GM12878 (cell line): Measurements from ENCODE around the gene GPR146. TPM values are rescaled to one million over a fixed set of nuclear protein-coding genes. Genes with fewer than 3 reads are reported as not detected.

Experiments
- ATAC-seq: fragments of 200-7000 bp; cut with Tn5 transposase; 3 replicates; pipeline ENCODE4 v1.9.1; 2020; ENCODE audit warnings: mild to moderate bottlenecking, moderate library complexity
- BruUV-seq: library from RNA; stranded (reverse); fragments of 400-500 nt; replicated peaks from 2 replicates; lab custom pipeline; 2021; lab: Mats Ljungman, UMichigan
- CTCF ChIA-PET: fragments of 300-600 bp; sonication (Branson Sonifier 250); formaldehyde crosslinking; extraction: SDS; loops from one replicate; lab custom pipeline; 2021; ENCODE audit warnings: inconsistent platforms; lab: Yijun Ruan, JAX
- POLR2A ChIA-PET: fragments of 350-600 bp; formaldehyde crosslinking; extraction: SDS; loops from one replicate; lab custom pipeline; 2021; ENCODE audit warnings: inconsistent platforms; lab: Charles Lee
- RAD21 ChIA-PET: fragments of 300-600 bp; sonication (Branson Sonifier 250); formaldehyde crosslinking; loops from one replicate; lab custom pipeline; 2023; ENCODE audit warnings: antibody characterized with exemption; ENCODE audit not compliant: unreplicated experiment; lab: Charles Lee
- SMC1A ChIA-PET: fragments of 300-600 bp; sonication (Branson Sonifier 250); formaldehyde crosslinking; loops from one replicate; lab custom pipeline; 2023; ENCODE audit not compliant: unreplicated experiment, uncharacterized antibody; lab: Charles Lee
- DNase-seq: peaks from one replicate; pipeline ENCODE4 v3.0.0-alpha.2; 2011; ENCODE audit warnings: low read depth, low spot score
- FAIRE-seq: peaks from 3 replicates; lab custom pipeline; 2011; peaks lifted over from hg19 to GRCh38; lab: Jason Lieb, UNC
- H2AFZ ChIP-seq: 2 replicates; pipeline ENCODE4 v1.6.0; 2011; ENCODE audit warnings: low read depth, low read length, control low read depth; ENCODE audit not compliant: control insufficient read depth
- H3K27ac ChIP-seq: 2 replicates; pipeline ENCODE4 v1.5.1; 2011; ENCODE audit warnings: control low read depth; ENCODE audit not compliant: control insufficient read depth, insufficient read depth
- H3K27me3 ChIP-seq, 2 experiments: replicated peaks in 1 of 2; 2 replicates each; pipeline versions ENCODE4 v1.6.0 to v1.6.1; 2011; ENCODE audit warnings: low read length in 1 of 2; ENCODE audit not compliant: control insufficient read depth in 2 of 2, insufficient read depth in 2 of 2
- H3K36me3 ChIP-seq, 2 experiments: 2 replicates each; pipeline ENCODE4 v1.5.1; 2011; ENCODE audit warnings: low read length in 1 of 2; ENCODE audit not compliant: control insufficient read depth in 2 of 2, insufficient read depth in 2 of 2
- H3K4me1 ChIP-seq: 2 replicates; pipeline ENCODE4 v1.6.1; 2011; ENCODE audit warnings: mild to moderate bottlenecking, low read length, moderate library complexity, mixed read lengths; ENCODE audit not compliant: control insufficient read depth, insufficient read depth
- H3K4me2 ChIP-seq: 2 replicates; pipeline ENCODE4 v1.6.0; 2011; ENCODE audit warnings: control low read depth; ENCODE audit not compliant: control insufficient read depth, insufficient read depth
- H3K4me3 ChIP-seq: fragments of 200-600 bp; sonication (generic); 2 replicates; pipeline ENCODE4 v1.5.1; 2016
- H3K79me2 ChIP-seq: 2 replicates; pipeline ENCODE4 v1.6.0; 2011; ENCODE audit warnings: low read length; ENCODE audit not compliant: control insufficient read depth, insufficient read depth
- H3K9ac ChIP-seq: 2 replicates; pipeline ENCODE4 v1.8.0; 2011; ENCODE audit warnings: low read length, control low read depth, mixed read lengths; ENCODE audit not compliant: control insufficient read depth, insufficient read depth
- H3K9me3 ChIP-seq: replicated peaks from 3 replicates; pipeline ENCODE4 v1.5.1; 2011; ENCODE audit warnings: mild to moderate bottlenecking, low read length; ENCODE audit not compliant: control insufficient read depth, insufficient read depth
- H4K20me1 ChIP-seq: 2 replicates; pipeline ENCODE4 v1.6.0; 2011; ENCODE audit not compliant: control insufficient read depth, insufficient read depth
- BACH1 ChIP-seq: fragments of 450-650 bp; IDR thresholded peaks from 2 replicates; pipeline ENCODE4 v1.6.1; 2017; ENCODE audit warnings: mild to moderate bottlenecking, borderline replicate concordance
- CBX5 ChIP-seq: sonication (generic); IDR thresholded peaks from 2 replicates; pipeline ENCODE4 v1.6.1; 2016; ENCODE audit warnings: low read depth, moderate library complexity, mild to moderate bottlenecking, inconsistent platforms
- CHD2 ChIP-seq: IDR thresholded peaks from 2 replicates; pipeline ENCODE4 v1.6.1; 2011; ENCODE audit warnings: low read depth, low read length, improper control_type of control experiment, borderline replicate concordance
- EP300 ChIP-seq, 2 experiments: fragments of 150-350 bp in 1 of 2; IDR thresholded peaks; 2 replicates each; pipeline ENCODE4 v1.6.1; 2011 to 2012; ENCODE audit warnings: low read depth in 2 of 2, low read length in 2 of 2, borderline replicate concordance in 1 of 2, improper control_type of control experiment in 1 of 2, inconsistent platforms in 1 of 2; ENCODE audit not compliant: control insufficient read depth in 1 of 2
- ESRRA ChIP-seq: IDR thresholded peaks from 2 replicates; pipeline ENCODE4 v1.6.1; 2012; ENCODE audit warnings: mild to moderate bottlenecking, low read length, improper control_type of control experiment
- JUNB ChIP-seq: IDR thresholded peaks from 2 replicates; pipeline ENCODE4 v1.6.1; 2016; ENCODE audit warnings: antibody characterized with exemption, mild to moderate bottlenecking
- JUND ChIP-seq: IDR thresholded peaks from 2 replicates; pipeline ENCODE4 v1.6.1; 2012; ENCODE audit warnings: low read depth, mild to moderate bottlenecking, low read length, improper control_type of control experiment, moderate library complexity
- LARP7 ChIP-seq: fragments of 450-650 bp; IDR thresholded peaks from 2 replicates; pipeline ENCODE4 v1.6.1; 2017; ENCODE audit warnings: mild to moderate bottlenecking
- MTA2 ChIP-seq: fragments of 450-650 bp; IDR thresholded peaks from 2 replicates; pipeline ENCODE4 v1.6.1; 2016; ENCODE audit warnings: low read depth, mild to moderate bottlenecking, moderate library complexity
- MXI1 ChIP-seq: fragments of 150-350 bp; IDR thresholded peaks from 2 replicates; pipeline ENCODE4 v1.6.1; 2011; ENCODE audit warnings: low read depth, mild to moderate bottlenecking, inconsistent platforms, low read length, improper control_type of control experiment
- POU2F2 ChIP-seq: IDR thresholded peaks from 3 replicates; pipeline ENCODE4 v1.6.1; 2011; ENCODE audit warnings: low read depth, mild to moderate bottlenecking, low read length, borderline replicate concordance
- RCOR1 ChIP-seq: conservative IDR thresholded peaks from 2 replicates; pipeline ENCODE4 v1.6.1; 2012; ENCODE audit warnings: low read depth, low read length, improper control_type of control experiment
- USF2 ChIP-seq: IDR thresholded peaks from 2 replicates; pipeline ENCODE4 v1.6.1; 2011; ENCODE audit warnings: low read depth, low read length, improper control_type of control experiment, borderline replicate concordance
- ZNF217 ChIP-seq: fragments of 450-650 bp; IDR thresholded peaks from 2 replicates; pipeline ENCODE4 v1.6.1; 2017; ENCODE audit warnings: antibody characterized with exemption, mild to moderate bottlenecking
- WGBS: methylation state at CpG from one replicate; pipeline ENCODE4 v1.1.6; 2016; ENCODE audit warnings: low lambda C conversion rate; ENCODE audit not compliant: insufficient replicate concordance, insufficient coverage; ENCODE audit errors: missing lambda C conversion rate; 5-methylcytosine and 5-hydroxymethylcytosine counted together
- in situ Hi-C: fragments of 300-500 bp; cut with MboI; formaldehyde crosslinking; loops from 9 replicates; pipeline ENCODE4 v1.14.3; 2018; ENCODE audit warnings: mixed read lengths
- intact Hi-C: fragments of 100-400 bp; cut with micrococcal nuclease; formaldehyde crosslinking; loops from one replicate; pipeline ENCODE4 v1.14.2; 2022; ENCODE audit not compliant: unreplicated experiment
- polyA plus RNA-seq, 11 experiments: library from polyadenylated mRNA; depleted of rRNA in 4 of 11; unstranded in 6 of 11; stranded (reverse) in 5 of 11; fragments of >200 nt; fragmentation: Nextera tagmentation in 4 of 11; fragmentation: Illumina TruSeq in 1 of 11; extraction: Ambion mirVana in 4 of 11; extraction: Trizol in 1 of 11; gene quantifications; 1 replicate in 1 of 11; 2 replicates in 10 of 11; pipeline versions ENCODE4 v1.2.1 to v1.2.3, GENCODE V29; 2011 to 2016; ENCODE audit warnings: inconsistent platforms in 2 of 11, missing spikeins in 2 of 11, low read depth in 1 of 11
- total RNA-seq, 4 experiments: library from RNA; depleted of rRNA in 3 of 4; stranded (reverse); fragments of >200 nt in 3 of 4; fragmentation: Illumina TruSeq in 1 of 4; extraction: Trizol in 1 of 4; gene quantifications; 2 replicates each; pipeline versions ENCODE4 v1.2.1 to v1.2.3, GENCODE V29; 2013 to 2021
- TF ChIP-seq, protein P1 (sequence below): fragments of 450-650 bp; conservative IDR thresholded peaks from 2 replicates; pipeline ENCODE4 v1.6.1; 2017; ENCODE audit warnings: mild to moderate bottlenecking, moderate library complexity
- TF ChIP-seq, protein P2 (sequence below): fragments of 450-650 bp; IDR thresholded peaks from 2 replicates; pipeline ENCODE4 v1.6.1; 2017; ENCODE audit warnings: mild to moderate bottlenecking, low read depth, inconsistent platforms; ENCODE audit not compliant: poor library complexity, severe bottlenecking

GPR146 gene
- total and polyA plus RNA-seq, 10 of the 15 experiments (the other 5 are each of a cell fraction or from before 2014, with no cell fraction given): 0.19 to 12.0 (median 0.54) TPM; not detected in 2

DNA sequence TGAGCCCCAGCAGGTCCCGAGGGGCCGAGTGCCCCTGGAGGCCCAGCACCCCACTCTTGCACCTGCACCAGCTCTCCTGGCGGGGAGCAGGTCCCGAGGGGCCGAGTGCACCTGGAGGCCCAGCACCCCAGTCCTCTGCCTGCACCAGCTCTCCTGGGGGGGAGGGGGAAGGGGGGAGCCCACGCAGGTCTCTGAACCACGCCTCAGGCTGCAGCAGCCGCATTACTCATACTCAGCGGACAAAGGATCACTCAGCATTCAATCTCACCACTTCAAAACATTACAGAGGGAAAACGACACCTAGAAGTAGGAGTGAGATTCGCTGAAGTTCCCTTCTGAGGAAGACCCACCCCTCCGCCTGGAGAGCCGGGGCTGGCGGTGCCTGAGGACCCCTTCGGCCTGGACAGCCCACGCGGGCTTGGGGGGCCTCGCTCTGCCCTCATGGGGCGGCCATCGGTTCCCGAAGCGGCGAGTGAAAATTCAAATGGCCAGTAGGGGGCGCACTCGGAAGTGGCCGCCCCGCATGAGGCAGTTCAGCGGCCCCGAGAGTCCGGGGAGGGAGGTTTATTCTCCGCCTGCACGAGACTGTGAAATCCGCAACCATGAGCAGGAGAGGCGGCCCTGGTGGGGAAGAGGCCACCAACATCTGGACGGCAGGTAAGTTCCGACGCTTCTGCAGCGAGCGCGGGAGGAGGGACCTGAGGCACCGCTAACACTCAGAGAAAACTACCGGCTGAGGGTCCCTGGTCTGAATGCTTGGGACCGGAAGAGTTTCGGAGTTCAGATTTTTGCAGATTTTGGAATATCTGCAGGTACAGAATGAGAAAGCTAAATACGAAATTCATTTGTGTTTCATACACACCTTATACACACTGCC, 42.5 kb downstream of the GPR146 start:
- ATAC-seq (peak; percentile 96), FAIRE-seq (peak; percentile 75), DNase-seq (no peak)
- Histone ChIP-seq H3K27me3 (no peaks in the 10 kb centered on the region), H3K79me2 (peaks cover 3% of the 10 kb centered on the region), H3K27ac (peak overlapping the region; percentile 76), H3K9me3 (no peaks in the 10 kb centered on the region), H3K4me2 (peak overlapping the region; percentile 96), H4K20me1 (no peaks in the 10 kb centered on the region), H3K4me3 (peak overlapping the region; percentile 43; the same call in 1 of the 2 replicates), H2AFZ (peak overlapping the region; percentile 92), H3K9ac (peak overlapping the region; percentile 78), H3K4me1 (peaks cover 12% of the 10 kb centered on the region), H3K36me3 (peaks cover 0 to 6% of the 10 kb centered on the region in 2 experiments; a peak in 2 of 4 replicates)
- ChIA-PET RAD21 (interaction anchor here (0.6 to 3.7 kb wide), 32 partner anchors 8 to 742 kb away, joined by 3 to 41 read pairs (median 4); partner anchors contain the start of gene ZFAND2A), SMC1A (interaction anchor here (0.7 to 4.2 kb wide), 24 partner anchors 8 to 177 kb away, joined by 3 to 38 read pairs (median 6); a partner anchor contains a TSS), CTCF (interaction anchor here (0.6 to 5.7 kb wide), 34 partner anchors 9 to 135 kb away, joined by 3 to 77 read pairs (median 4); a partner anchor contains a TSS), POLR2A (interaction anchor here (0.5 to 2.7 kb wide), 23 partner anchors 8 to 169 kb away, joined by 3 to 16 read pairs (median 5); partner anchors contain the start of genes COX19 and ZFAND2A)
- in situ Hi-C loops: no loop called here
- intact Hi-C loops: loop anchor here (1.0 to 5.0 kb wide), 4 partner anchors 16 to 95 kb away; a partner anchor contains a TSS
- 1% methylated on average over 45 of the region's 45 CpGs for WGBS
- TSS peak; percentile 85 for BruUV-seq
- TF ChIP-seq USF2 (no peak), JUNB (no peak; the same call in 1 of the 2 replicates), ZNF217 (no peak), ESRRA (no peak), CHD2 (peak; percentile 89), RCOR1 (no peak), EP300 (IDR thresholded peaks at IDR 0.05; ENCODE audit: borderline replicate concordance in 1 of 2, control insufficient read depth in 1 of 2, low read depth in 2 of 2, low read length in 2 of 2) (peak; percentile 64 to 72), BACH1 (peak; percentile 76), MTA2 (peak; percentile 56; the same call in 1 of the 2 replicates), POU2F2 (no peak; the same call in 2 of the 3 replicates), CBX5 (peak; percentile 53; the same call in 1 of the 2 replicates), JUND (0 out of 2 replicates have a peak, but pooled peaks have one; percentile 24), MXI1 (peak; percentile 66), LARP7 (0 out of 2 replicates have a peak, but pooled peaks have one; percentile 56)
- TF ChIP-seq, protein P1, sequence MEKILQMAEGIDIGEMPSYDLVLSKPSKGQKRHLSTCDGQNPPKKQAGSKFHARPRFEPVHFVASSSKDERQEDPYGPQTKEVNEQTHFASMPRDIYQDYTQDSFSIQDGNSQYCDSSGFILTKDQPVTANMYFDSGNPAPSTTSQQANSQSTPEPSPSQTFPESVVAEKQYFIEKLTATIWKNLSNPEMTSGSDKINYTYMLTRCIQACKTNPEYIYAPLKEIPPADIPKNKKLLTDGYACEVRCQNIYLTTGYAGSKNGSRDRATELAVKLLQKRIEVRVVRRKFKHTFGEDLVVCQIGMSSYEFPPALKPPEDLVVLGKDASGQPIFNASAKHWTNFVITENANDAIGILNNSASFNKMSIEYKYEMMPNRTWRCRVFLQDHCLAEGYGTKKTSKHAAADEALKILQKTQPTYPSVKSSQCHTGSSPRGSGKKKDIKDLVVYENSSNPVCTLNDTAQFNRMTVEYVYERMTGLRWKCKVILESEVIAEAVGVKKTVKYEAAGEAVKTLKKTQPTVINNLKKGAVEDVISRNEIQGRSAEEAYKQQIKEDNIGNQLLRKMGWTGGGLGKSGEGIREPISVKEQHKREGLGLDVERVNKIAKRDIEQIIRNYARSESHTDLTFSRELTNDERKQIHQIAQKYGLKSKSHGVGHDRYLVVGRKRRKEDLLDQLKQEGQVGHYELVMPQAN: peak; percentile 26; the same call in 1 of the 2 replicates
- TF ChIP-seq, protein P2, sequence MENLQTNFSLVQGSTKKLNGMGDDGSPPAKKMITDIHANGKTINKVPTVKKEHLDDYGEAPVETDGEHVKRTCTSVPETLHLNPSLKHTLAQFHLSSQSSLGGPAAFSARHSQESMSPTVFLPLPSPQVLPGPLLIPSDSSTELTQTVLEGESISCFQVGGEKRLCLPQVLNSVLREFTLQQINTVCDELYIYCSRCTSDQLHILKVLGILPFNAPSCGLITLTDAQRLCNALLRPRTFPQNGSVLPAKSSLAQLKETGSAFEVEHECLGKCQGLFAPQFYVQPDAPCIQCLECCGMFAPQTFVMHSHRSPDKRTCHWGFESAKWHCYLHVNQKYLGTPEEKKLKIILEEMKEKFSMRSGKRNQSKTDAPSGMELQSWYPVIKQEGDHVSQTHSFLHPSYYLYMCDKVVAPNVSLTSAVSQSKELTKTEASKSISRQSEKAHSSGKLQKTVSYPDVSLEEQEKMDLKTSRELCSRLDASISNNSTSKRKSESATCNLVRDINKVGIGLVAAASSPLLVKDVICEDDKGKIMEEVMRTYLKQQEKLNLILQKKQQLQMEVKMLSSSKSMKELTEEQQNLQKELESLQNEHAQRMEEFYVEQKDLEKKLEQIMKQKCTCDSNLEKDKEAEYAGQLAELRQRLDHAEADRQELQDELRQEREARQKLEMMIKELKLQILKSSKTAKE: peak; percentile 10
